ENCODE results near the gene HNRNPC.

- TF ChIP-seq, protein P1, sequence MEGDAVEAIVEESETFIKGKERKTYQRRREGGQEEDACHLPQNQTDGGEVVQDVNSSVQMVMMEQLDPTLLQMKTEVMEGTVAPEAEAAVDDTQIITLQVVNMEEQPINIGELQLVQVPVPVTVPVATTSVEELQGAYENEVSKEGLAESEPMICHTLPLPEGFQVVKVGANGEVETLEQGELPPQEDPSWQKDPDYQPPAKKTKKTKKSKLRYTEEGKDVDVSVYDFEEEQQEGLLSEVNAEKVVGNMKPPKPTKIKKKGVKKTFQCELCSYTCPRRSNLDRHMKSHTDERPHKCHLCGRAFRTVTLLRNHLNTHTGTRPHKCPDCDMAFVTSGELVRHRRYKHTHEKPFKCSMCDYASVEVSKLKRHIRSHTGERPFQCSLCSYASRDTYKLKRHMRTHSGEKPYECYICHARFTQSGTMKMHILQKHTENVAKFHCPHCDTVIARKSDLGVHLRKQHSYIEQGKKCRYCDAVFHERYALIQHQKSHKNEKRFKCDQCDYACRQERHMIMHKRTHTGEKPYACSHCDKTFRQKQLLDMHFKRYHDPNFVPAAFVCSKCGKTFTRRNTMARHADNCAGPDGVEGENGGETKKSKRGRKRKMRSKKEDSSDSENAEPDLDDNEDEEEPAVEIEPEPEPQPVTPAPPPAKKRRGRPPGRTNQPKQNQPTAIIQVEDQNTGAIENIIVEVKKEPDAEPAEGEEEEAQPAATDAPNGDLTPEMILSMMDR (IDR thresholded peaks at IDR 0.05), result no peak
- TF ChIP-seq POLR2A (IDR thresholded peaks at IDR 0.05), result no peak
- TF ChIP-seq POLR2AphosphoS5 (IDR thresholded peaks at IDR 0.05), result no peak
These were observed 38.9 kb upstream of the HNRNPC start for GRCh38 chr14:21308132-21308478.

Measured in transverse colon (tissue), 4 donors.